GM11168 (cell line): Measurements from ENCODE around the gene CTPS2.
"Not testable (repeated sequence)": the region's sequence is repeated elsewhere in the genome, so short reads cannot be mapped to it uniquely, and the experiment has no call there.

Experiments used
- in situ Hi-C: fragments of 300-500 bp; cut with MboI; formaldehyde crosslinking; loops from one replicate; pipeline ENCODE4 v1.12.0; 2022; ENCODE audit warnings: low sequenced_read_pairs; ENCODE audit not compliant: unreplicated experiment

Gene CTPS2, protein sequence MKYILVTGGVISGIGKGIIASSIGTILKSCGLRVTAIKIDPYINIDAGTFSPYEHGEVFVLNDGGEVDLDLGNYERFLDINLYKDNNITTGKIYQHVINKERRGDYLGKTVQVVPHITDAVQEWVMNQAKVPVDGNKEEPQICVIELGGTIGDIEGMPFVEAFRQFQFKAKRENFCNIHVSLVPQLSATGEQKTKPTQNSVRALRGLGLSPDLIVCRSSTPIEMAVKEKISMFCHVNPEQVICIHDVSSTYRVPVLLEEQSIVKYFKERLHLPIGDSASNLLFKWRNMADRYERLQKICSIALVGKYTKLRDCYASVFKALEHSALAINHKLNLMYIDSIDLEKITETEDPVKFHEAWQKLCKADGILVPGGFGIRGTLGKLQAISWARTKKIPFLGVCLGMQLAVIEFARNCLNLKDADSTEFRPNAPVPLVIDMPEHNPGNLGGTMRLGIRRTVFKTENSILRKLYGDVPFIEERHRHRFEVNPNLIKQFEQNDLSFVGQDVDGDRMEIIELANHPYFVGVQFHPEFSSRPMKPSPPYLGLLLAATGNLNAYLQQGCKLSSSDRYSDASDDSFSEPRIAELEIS

DNA sequence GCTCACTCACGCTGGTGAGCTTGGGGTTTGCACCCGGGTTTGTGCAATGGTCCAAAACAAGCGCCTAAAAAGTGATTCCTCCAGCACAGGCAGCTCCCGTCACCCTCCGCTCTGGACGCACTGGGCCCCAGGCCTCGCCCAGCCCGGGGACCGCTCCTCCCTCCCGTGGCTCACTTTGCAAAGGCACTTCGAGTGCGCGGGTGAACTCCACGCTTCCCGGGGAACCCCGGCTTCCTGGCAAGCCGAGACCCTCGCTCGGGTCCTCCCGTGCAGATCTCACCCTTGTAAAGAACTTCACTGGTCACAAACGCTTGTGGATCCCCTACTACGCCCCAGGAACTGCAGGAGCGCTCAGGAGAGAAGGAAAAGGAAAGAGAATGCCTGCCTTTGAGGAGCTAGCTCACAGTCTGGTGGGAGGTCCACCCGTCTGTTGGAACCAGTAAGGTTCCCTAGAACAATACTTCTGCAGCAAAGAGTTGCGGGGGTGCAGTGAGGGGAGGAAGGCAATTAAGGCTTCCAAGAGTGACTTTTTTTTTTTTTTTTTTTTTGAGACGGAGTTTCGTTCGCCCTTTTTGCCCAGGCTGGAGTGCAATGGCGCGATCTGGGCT lies at the start of gene CTPS2:
TSS of gene CTPS2 (minus strand) at position 122 of the 608 bp plus-strand sequence. CDS start 9,767 bp downstream, outside the sequence.
- in situ Hi-C loops: no loop called here

DNA sequence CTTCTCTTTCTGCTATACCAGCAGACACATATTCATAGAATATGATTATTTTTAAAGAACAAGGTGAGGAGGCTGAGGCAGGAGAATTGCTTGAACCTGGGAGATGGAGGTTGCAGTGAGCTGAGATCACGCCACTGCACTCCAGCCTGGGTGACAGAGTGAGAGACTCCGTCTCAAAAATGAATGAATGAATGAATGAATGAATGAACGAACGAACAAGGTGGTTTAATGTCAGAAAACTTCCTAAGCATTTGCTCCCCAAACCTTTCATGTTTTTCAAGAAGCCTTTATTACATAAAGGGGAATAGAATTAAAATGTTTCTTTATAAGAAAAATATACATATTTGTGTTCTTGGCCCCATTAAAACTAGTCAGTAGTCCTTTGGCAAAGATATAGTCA lies 49.0 kb upstream of the CTPS2 start:
- in situ Hi-C loops: not testable (repeated sequence)

DNA sequence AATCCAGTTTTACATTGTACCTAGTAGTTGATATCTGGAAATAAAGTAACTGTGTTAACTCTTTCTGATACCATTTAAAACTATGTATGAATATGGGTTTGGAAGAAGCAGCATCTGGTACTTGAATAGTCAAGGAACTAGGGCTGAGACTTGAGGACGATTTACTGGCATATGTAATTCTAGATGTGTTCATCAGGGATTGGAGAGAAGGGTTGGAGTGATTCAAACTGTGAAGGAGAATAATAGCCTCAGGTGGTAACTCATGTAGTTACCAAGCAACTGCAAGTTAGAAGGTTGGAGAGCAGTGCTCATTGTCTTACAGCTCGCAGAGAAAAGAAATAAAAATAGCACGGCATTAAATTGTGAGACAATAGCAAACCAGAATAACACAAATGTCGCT lies 44.3 kb upstream of the CTPS2 start:
- in situ Hi-C loops: no loop called here

DNA sequence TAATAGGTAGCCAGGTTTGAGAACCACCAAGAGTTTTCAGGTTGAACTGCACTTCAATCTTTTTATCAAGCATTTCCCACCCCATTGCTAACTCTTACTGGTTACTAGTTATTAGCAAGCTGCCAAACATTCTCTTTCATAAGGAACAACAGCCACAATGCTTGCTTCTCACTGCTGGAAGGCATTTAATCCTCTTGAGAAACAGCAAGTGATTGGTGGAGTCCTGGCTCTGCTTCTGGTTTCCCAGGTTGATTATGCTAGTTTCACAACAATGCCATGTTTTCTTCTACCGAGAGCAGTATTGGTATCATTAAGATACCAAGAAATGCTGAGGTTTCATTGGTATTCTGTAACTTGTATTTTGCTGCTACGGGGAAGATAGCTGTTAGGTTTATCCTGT lies 41.5 kb upstream of the CTPS2 start:
- in situ Hi-C loops: no loop called here

DNA sequence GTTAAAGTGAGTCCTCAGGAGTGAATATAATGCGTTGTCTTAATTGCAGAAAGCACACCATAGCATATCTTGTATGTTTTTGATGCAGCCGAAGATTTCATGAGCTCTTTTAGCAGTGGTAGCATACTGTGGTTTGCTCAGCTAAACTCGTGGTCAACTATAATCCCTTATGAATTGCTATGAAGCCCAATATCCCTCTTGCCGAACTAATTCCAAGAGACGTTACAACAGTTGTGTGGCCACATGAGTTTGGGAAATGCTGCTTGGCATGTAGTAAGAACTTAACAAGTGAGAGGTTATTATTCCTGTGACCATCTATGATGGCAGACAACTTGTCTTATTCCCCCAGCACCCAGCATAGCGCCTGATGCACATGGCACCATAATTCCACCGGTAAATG lies 37.7 kb upstream of the CTPS2 start:
- in situ Hi-C loops: no loop called here

DNA sequence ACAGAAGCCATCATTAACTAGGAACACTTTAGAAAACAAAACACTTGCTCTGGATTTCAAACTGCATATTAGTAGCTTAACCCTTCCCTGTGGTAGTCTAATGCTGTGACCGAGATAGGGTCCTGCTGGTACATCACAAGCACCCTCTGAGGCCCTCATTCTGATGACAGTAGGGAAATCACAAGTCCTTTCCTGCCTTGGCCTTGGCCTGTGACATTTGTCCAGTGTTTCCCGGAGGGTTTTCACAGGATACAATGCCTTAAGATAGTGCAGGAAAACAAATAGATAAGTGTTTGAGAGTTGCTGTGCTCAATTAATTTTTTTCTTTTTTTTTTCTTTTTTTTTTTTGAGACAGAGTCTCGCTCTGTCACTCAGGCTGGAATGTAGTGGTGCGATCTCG lies 36.0 kb upstream of the CTPS2 start:
- in situ Hi-C loops: no loop called here

DNA sequence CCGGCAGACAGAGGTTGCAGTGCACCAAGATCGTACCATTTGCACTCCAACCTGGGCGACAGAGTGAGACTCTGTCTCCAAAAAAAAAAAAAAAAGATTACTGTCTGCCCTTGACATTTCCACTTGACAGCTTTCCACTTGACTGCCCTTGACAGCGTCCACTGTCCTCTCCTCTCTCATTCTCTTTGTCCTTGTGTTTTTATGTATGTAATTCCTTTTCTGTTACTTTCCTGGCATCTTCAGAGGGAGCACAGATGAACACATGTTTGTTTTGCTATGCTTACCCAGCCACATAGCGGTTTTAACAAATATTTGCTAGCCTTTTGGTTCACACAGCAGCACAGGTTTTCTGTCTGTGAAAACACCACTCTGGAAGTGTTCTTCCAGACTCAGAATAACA lies 33.2 kb upstream of the CTPS2 start:
- in situ Hi-C loops: no loop called here

DNA sequence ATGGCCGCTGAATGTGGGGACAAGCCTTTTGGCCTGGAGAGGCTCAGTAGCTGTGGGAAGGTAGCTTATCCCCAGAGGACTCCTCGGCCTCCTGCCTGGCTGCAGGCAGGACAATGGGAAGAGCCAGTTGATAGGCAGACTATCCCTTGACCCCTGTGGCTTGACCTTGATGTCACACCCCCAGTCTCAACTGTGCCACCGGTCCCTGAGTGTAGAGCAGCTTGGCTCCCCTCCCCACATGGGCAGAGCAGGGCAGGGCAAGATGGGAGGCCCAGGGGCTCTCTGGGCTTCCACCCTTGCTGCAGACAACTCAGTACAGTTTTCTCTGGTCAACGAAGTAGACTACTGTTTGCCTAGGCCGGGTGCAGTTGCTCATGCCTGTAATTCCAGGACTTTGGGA lies 32.6 kb upstream of the CTPS2 start:
- in situ Hi-C loops: no loop called here

DNA sequence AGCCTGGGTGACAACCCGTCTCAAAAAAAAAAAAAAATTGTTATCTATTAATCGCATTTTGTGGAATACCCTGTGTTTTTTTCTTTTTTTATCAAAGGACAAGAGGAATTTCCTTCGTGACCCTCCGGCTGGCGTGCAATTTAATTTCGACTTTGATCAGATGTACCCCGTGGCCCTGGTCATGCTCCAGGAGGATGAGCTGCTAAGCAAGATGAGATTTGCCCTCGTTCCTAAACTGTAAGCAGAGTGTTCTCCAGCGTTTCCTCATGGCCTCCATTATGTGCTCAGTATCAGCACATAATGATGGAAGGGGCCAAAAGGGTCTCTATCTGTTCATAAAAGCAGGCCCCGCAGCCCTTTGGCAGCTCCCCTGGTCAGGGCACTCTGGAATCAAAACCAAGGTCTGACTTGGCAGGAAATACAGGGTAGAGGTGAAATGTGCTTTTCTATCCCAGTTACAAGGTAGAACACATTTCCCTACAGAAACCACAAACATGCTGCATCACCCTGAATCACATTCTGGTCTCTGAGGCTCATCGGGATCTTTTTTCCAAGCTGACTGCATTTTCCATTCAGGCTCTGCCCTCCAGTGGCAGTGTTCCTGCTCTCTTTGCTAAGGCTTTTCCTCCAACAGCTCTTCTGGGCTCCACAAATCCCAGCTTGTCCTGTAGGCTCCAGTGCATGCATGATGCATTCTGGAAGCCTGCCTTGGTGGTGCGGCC lies 31.3 kb upstream of the CTPS2 start:
- in situ Hi-C loops: no loop called here

DNA sequence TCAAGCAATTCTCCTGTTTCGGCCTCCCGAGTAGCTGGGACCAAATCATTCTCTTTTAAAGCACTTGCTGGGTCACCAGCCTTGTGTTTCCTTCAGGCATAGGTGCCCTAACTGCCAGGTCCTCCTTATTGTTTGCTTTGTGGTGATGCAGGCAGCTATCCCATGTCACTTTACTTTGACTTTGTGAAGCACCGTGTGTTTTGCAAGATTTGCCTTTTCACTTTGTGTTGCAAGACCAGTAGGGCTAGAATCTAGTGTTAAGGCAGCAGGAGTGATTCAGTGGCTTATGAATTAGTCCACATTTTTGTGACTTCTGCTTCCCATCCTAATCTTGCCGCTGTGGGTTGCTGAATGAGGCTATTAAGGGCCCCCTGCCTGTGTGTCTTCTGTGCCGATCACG lies 27.1 kb upstream of the CTPS2 start:
- in situ Hi-C loops: no loop called here

DNA sequence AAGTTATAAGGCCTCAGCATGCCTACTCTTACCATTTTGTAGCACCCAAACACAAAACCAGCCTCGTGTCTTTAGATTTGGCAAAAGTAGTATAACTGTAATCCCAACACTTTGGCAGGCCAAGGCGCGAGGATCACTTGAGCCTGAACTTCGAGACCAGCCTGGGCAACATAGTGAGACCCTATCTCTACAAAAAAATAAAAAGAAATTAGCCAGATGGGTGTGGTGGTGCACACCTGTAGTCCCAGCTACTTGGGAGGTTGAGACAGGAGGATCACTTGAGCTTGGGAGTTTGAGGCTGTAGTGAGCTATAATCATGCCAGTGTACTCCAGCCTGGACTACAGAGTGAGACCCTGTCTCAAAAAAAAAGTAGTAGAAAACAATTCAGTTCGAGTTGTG lies 24.6 kb upstream of the CTPS2 start:
- in situ Hi-C loops: no loop called here

DNA sequence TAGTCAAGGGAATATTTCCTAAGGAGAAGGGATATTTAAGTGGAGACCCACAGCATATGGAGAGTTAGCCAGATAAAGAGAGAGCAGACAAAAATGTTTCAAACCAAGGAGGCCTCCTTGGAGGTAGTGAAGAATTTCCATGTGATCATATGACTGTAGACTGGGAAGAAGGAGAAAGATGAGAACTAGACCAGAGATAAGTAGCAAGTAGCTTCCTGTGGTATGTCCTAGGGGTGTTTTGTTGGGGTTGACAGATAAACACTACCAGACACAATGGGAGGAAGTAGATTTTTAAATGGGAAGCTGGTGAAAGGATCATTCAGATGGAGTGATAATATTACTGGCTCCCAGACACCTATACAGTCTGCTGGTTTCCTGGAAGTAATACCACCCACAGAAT lies 20.5 kb upstream of the CTPS2 start:
- in situ Hi-C loops: no loop called here

DNA sequence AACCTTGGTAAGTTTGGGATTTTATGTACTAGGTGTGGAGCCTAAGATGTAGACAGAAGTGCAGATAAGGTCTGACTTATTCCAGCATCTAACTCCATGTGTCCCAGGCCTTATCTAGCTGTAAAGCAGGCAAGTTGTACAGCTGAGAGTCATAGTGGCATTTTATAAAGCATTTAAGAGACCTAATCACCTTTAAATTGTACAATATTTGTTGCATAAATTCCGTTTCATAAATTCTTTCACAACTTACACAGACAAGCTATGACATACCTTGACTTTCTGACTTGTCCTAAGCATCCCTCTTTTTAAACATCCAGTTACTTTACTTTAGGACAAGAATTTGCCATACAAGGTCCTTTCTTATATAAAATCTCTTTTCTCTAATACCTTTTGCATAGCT lies 18.0 kb upstream of the CTPS2 start:
- in situ Hi-C loops: no loop called here

DNA sequence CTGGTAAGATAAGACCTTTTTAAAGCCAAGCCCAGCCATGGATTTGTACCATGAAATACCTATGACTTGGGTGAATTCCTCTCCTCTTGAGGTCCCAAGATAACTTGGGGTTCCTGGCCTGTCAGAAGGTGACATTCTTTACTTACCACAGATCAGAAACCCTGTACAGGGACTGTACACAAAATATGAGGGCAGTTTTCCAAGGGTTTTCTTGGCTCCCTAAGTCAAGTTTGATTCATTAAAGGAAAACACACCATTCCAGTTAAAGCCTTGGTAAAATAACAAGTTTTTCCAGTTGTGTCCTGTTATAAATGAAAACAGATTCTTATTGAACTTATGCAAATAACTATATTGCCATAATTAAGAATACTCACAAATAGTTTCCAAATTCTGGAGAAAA lies 15.2 kb upstream of the CTPS2 start:
- in situ Hi-C loops: no loop called here

DNA sequence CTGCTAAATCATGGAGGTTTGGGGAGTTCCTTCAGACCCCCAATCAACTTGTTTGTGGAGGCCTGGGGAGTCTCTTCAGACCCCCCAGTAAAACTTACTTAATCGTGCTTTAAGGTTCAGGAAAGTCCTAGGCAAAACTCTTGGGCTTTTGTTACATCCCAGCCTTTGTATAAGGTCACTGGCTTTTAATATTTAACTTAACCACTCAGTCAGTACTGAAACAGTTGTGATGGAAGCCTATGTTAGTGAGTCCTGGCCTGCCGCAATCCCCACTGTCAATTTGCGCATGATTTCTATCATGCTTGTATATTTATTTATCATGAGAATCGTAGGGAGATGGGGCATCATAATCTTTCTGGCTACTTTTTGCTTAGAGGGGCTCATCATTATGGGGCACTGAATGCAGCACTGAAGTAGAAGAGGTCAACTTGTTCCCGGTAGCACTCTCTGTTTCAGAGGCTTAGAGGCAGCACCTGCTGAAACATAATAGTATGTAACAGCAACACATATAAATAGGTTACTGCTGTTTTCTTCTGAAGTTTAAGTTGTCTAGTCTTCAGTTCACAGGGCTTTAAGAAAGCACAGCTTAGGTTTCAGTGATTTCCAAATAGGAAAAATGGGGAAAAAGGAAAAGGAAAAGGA lies 14.0 kb upstream of the CTPS2 start:
- in situ Hi-C loops: not testable (repeated sequence)

DNA sequence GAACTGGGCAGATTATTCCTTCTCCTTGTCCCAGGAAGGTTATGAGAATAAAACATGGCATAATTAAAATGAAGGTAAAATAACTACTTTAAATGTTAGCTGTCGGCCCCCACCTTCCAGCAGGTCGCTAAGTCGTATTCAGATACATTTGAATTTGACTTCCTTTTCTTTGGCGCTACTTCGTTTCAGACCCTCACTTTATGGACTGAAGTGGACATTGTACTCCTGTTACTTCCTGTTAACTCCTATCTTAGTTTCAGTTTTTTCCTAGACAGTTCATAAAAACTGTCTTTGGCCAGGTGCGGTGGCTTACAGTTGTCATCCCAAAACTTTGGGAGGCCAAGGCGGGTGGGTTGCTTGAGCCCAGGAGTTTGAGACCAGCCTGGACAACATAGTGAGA lies 12.6 kb upstream of the CTPS2 start:
- in situ Hi-C loops: no loop called here

DNA sequence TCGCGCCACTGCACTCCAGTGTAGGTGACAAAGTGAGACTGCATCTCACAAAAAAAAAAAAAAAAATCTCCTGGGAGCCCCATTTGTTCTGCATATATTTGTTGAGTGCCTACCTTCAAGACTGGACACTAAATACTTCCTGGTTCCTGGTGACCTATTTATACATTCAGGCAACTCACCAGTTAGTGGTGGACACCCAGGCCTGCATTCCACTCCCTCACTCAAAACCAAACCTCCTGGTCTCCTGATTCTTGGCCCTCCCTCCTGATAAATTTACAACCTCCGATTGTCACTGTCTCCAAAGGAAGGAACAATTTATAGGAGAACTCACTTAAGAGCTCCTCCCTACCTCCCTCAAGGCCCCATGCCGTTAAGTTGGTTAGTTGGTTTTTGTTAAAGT lies 10.0 kb upstream of the CTPS2 start:
- in situ Hi-C loops: no loop called here

DNA sequence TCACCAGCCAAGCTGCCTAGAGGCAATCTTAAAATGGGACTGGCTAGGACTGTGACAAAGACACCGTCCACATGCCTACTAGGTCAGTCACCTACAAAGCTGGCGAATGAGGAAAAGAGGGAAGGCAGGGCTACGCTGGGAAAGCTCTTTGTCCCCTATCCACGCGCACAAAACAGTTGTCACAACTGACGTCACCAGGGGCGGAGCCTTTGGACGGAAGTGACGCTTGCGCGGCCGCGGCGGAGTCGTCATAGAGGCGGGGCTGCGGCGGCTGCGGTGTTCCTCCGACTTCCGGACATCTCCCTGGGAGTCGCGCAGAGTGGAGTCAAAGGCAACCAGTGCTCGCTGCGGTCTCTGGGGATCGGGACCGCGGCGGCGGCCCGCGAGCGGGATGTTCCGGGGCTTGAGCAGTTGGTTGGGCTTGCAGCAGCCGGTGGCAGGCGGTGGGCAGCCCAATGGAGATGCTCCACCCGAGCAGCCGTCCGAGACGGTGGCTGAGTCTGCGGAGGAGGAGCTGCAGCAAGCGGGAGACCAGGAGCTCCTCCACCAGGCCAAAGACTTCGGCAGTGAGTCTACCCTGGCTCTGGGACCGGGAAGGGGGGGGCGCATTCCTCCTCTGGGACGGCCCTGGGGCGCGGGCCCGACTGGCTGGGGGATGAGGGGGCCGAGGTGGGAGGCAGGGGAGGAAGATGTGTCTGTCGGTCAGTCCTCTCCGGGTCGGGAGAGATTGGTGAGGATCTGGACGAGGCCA lies 7.0 kb upstream of the CTPS2 start, which contains the start of gene SYAP1:
TSS of gene SYAP1 (plus strand) at position 279 of the 751 bp plus-strand sequence. CDS start at position 392, 113 bp downstream.
- in situ Hi-C loops: no loop called here

DNA sequence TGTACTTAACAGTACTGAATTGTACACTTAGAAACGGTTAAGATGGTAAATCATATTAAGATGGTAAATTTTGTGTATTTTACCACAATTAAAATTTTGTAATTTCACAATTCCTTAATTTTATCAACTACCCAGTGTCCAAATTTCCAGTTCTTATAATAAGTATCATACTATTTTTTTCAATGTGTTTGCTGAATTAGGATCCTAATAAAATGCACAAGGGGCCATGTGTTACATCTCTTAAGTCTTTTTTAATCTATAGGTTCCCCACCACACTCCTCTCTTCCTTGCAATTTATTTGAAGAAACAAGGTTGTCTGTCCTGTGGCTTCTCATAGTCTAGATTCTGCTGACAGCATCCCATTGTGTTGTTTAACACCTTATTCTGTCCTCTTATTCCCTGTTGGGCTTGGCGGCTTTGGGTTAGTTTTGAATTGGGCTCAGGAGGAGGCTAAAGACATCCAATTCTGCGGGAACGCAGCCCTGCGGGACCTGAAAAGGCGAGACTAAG lies 6.4 kb upstream of the CTPS2 start:
- in situ Hi-C loops: no loop called here
